ENCODE measurements around the gene FAM227B.

FAM227B gene

DNA sequence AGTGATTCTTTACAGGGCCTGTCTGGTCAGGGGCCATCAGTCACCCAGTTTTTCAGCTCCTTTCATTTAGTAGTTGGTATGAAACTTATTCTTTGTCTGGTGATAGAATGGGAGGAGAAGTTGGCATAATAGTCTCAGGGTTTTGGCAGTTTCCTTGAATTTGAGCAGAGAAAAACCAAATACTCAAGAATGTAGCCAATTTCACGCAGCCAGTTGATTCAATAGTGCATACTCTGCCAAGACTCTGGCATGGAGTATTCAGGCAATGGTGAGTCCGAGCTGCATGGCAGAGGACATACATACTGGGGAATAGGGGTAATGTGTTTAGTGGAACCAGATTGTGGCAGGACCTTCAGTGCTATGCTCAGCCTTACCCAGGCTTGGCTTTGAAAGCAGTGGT lies 332.2 kb downstream of the FAM227B start:
- H3K9me3 ChIP-seq (ENCODE audit: low read length) = no peaks in the 10 kb centered on the region
- no peaks in the 10 kb centered on the region for H3K27me3 ChIP-seq (ENCODE audit: insufficient read depth, low read length)
- TF ChIP-seq, protein P1, sequence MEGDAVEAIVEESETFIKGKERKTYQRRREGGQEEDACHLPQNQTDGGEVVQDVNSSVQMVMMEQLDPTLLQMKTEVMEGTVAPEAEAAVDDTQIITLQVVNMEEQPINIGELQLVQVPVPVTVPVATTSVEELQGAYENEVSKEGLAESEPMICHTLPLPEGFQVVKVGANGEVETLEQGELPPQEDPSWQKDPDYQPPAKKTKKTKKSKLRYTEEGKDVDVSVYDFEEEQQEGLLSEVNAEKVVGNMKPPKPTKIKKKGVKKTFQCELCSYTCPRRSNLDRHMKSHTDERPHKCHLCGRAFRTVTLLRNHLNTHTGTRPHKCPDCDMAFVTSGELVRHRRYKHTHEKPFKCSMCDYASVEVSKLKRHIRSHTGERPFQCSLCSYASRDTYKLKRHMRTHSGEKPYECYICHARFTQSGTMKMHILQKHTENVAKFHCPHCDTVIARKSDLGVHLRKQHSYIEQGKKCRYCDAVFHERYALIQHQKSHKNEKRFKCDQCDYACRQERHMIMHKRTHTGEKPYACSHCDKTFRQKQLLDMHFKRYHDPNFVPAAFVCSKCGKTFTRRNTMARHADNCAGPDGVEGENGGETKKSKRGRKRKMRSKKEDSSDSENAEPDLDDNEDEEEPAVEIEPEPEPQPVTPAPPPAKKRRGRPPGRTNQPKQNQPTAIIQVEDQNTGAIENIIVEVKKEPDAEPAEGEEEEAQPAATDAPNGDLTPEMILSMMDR (IDR thresholded peaks at IDR 0.05; ENCODE audit: low read length) = no peak
- TF ChIP-seq EZH2 (IDR thresholded peaks at IDR 0.05; ENCODE audit: borderline replicate concordance, low read length) = no peak
- H3K36me3 ChIP-seq (ENCODE audit: insufficient read depth, low read length) = peaks cover 13% of the 10 kb centered on the region; the same call in 1 of the 2 replicates
- H3K9ac ChIP-seq (ENCODE audit: low read length) = no peak overlapping the region
- no peaks in the 10 kb centered on the region for H3F3A ChIP-seq (ENCODE audit: insufficient read depth, low read length)
- H4K20me1 ChIP-seq (ENCODE audit: insufficient read depth, low read length) = no peaks in the 10 kb centered on the region
- no peak overlapping the region for H3K4me3 ChIP-seq (ENCODE audit: low read depth, low read length, poor library complexity, severe bottlenecking)
- no peak overlapping the region for H2AFZ ChIP-seq (ENCODE audit: low read length)
- H3K9me2 ChIP-seq (ENCODE audit: low read depth, low read length) = no peaks in the 10 kb centered on the region
- no peaks in the 10 kb centered on the region for H3K4me1 ChIP-seq (ENCODE audit: insufficient read depth, low read length, severe bottlenecking)
- no peak overlapping the region for H3K4me2 ChIP-seq (ENCODE audit: low read length)
- no peaks in the 10 kb centered on the region for H3K79me2 ChIP-seq (ENCODE audit: insufficient read depth, low read length)
- no peak overlapping the region for H3K27ac ChIP-seq (ENCODE audit: low read depth, low read length, poor library complexity, severe bottlenecking)

DNA sequence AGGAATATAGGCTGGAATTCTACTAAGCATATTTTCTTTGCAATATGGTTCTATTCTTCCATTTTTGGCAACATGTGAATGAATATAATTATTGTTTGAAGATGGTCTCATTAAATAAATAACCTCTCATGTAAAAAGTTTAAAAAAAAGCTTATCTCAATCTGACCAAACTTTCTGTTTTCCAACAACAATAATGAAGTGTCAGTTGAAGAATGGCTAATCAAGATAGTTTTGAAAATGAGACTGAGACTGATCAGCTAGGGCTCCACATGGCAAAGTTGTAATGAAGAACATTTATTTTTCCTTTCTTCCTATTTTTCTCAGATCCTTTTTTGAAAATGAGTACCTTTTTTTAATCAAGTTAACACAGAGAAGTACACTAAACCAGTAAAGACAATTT lies 333.1 kb downstream of the FAM227B start:
- no peak overlapping the region for H2AFZ ChIP-seq (ENCODE audit: low read length)
- H3K36me3 ChIP-seq (ENCODE audit: insufficient read depth, low read length) = peaks cover 21% of the 10 kb centered on the region; the same call in 1 of the 2 replicates
- no peak overlapping the region for H3K4me3 ChIP-seq (ENCODE audit: low read depth, low read length, poor library complexity, severe bottlenecking)
- no peaks in the 10 kb centered on the region for H3K9me3 ChIP-seq (ENCODE audit: low read length)
- no peaks in the 10 kb centered on the region for H3F3A ChIP-seq (ENCODE audit: insufficient read depth, low read length)
- H3K9me2 ChIP-seq (ENCODE audit: low read depth, low read length) = no peaks in the 10 kb centered on the region
- H3K27ac ChIP-seq (ENCODE audit: low read depth, low read length, poor library complexity, severe bottlenecking) = no peak overlapping the region
- TF ChIP-seq, protein P1 (IDR thresholded peaks at IDR 0.05; ENCODE audit: low read length) = no peak
- H3K9ac ChIP-seq (ENCODE audit: low read length) = no peak overlapping the region
- no peaks in the 10 kb centered on the region for H4K20me1 ChIP-seq (ENCODE audit: insufficient read depth, low read length)
- H3K4me1 ChIP-seq (ENCODE audit: insufficient read depth, low read length, severe bottlenecking) = no peaks in the 10 kb centered on the region
- no peaks in the 10 kb centered on the region for H3K27me3 ChIP-seq (ENCODE audit: insufficient read depth, low read length)
- H3K79me2 ChIP-seq (ENCODE audit: insufficient read depth, low read length) = no peaks in the 10 kb centered on the region
- H3K4me2 ChIP-seq (ENCODE audit: low read length) = no peak overlapping the region

DNA sequence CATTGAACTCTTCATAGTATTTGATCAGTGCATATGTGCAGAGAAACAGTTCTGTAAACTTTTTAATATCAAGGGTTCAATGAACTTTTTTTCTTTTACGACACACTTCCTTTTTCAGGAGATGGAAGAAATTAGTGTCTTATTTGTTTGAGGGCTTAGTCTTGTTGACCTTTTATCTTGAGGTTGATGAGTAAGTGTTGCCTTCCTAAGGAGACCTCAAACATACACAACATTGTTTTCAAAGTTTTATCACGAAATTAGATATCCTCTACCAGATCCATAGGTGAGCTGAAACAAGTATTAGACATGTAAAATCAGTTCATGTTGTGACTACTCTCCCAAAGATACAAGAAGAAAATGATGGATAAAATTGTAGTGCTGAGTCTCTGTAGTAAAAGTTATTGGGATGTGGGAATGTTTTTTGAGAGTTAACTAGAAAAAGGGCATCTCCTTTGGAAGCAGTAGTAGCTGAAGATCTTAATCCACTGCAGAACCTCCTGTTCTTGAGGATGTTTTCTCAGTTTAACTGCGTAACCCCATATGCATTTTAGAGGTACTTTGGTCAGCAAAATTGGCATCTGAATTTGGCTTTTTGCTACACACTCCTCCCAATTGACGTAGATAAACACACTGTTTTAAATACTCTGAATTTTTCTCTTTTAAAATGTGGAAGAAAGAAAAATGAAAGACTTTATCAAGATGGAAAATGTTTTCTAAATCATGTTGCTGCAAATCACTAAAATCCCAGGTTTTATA lies 333.8 kb downstream of the FAM227B start:
- H3K27me3 ChIP-seq (ENCODE audit: insufficient read depth, low read length) = no peaks in the 10 kb centered on the region
- H3K36me3 ChIP-seq (ENCODE audit: insufficient read depth, low read length) = peaks cover 19% of the 10 kb centered on the region; the same call in 1 of the 2 replicates
- no peak overlapping the region for H2AFZ ChIP-seq (ENCODE audit: low read length)
- no peaks in the 10 kb centered on the region for H3K4me1 ChIP-seq (ENCODE audit: insufficient read depth, low read length, severe bottlenecking)
- H3K9me2 ChIP-seq (ENCODE audit: low read depth, low read length) = no peaks in the 10 kb centered on the region
- H4K20me1 ChIP-seq (ENCODE audit: insufficient read depth, low read length) = no peaks in the 10 kb centered on the region
- no peaks in the 10 kb centered on the region for H3F3A ChIP-seq (ENCODE audit: insufficient read depth, low read length)
- no peak overlapping the region for H3K4me2 ChIP-seq (ENCODE audit: low read length)
- H3K9me3 ChIP-seq (ENCODE audit: low read length) = no peaks in the 10 kb centered on the region
- TF ChIP-seq EZH2 (IDR thresholded peaks at IDR 0.05; ENCODE audit: borderline replicate concordance, low read length) = no peak
- TF ChIP-seq, protein P1 (IDR thresholded peaks at IDR 0.05; ENCODE audit: low read length) = no peak
- H3K27ac ChIP-seq (ENCODE audit: low read depth, low read length, poor library complexity, severe bottlenecking) = no peak overlapping the region
- no peak overlapping the region for H3K9ac ChIP-seq (ENCODE audit: low read length)
- H3K79me2 ChIP-seq (ENCODE audit: insufficient read depth, low read length) = no peaks in the 10 kb centered on the region
- no peak overlapping the region for H3K4me3 ChIP-seq (ENCODE audit: low read depth, low read length, poor library complexity, severe bottlenecking)

All from OCI-LY1 (cell line).